Upper lobe of right lung (tissue), 1 donor: ENCODE data around the gene BDKRB2. TPM values are rescaled to one million over a fixed set of nuclear protein-coding genes. Genes with fewer than 3 reads are reported as not detected.

Source experiments
- ATAC-seq: fragments of 200-7000 bp; cut with Tn5 transposase; one replicate; pipeline ENCODE4 v1.9.1; 2020; ENCODE audit warnings: mild to moderate bottlenecking, moderate library complexity
- DNase-seq: peaks from one replicate; pipeline ENCODE4 v3.0.0-alpha.2; 2020
- H3K27ac ChIP-seq: fragments of 200-600 bp; one replicate; pipeline ENCODE4 v1.8.0; 2022
- H3K27me3 ChIP-seq: fragments of 200-600 bp; one replicate; pipeline ENCODE4 v1.8.0; 2022; ENCODE audit warnings: mild to moderate bottlenecking
- H3K36me3 ChIP-seq: fragments of 200-600 bp; one replicate; pipeline ENCODE4 v1.8.0; 2022
- H3K4me1 ChIP-seq: fragments of 200-600 bp; one replicate; pipeline ENCODE4 v1.8.0; 2022
- H3K4me3 ChIP-seq: fragments of 200-600 bp; one replicate; pipeline ENCODE4 v1.8.0; 2022; ENCODE audit warnings: mild to moderate bottlenecking
- H3K9me3 ChIP-seq: fragments of 200-600 bp; one replicate; pipeline ENCODE4 v1.8.0; 2022
- intact Hi-C: fragments of 100-400 bp; cut with DNase I; formaldehyde crosslinking; loops from one replicate; pipeline ENCODE4 v1.11.0; 2022
- total RNA-seq: library from RNA; stranded (reverse); fragmentation: NEBNext Ultra II Directional; extraction: Animal tissue kit (Norgen Biotek cat#: 25700); gene quantifications from one replicate; pipeline ENCODE4 v1.2.1, GENCODE V29; 2021
- TF ChIP-seq, protein P1 (sequence below): fragments of 200-600 bp; IDR thresholded peaks from one replicate; pipeline ENCODE4 v1.8.0; 2022; ENCODE audit warnings: antibody characterized with exemption
- donor health status: DM: no; HTN: yes; CAD: no; lungs with severe emphysema.

The BDKRB2 gene
- total RNA-seq, 1 donor from 2014 or later = 1.5 TPM

DNA sequence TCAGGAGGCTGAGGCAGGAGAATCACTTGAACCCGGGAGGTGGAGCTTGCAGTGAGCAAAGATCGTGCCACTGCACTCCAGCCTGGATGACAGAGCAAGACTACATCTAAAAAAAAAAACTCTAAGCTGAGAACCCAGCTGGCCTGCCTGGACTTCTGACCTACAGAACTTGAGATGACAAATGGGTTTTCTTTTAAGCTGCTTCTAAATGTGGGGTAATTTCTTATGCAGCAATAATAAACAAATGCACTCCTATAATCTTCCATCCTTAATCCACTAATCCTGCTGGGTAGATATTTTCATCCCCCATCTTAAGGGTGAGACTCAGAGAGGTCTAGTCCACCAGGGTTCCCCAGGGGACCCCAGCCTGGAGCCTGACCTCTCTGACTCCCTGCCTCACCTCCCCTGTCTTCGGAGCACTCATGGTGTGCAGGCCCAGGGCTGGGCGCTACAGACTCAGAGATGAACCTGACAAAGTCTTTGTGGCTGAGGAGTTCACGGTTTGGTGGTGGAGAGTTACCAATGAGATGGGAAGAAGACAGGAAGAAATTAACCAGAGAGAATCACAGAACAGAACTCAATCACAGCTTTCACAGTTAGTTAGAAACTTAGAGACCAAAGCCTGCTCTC is 39.7 kb upstream of the BDKRB2 start:
- H3K27me3 ChIP-seq = no peaks in the 10 kb centered on the region
- no peaks in the 10 kb centered on the region for H3K9me3 ChIP-seq
- intact Hi-C loops = no loop called here
- no peak overlapping the region for H3K4me3 ChIP-seq
- DNase-seq (no peak), ATAC-seq (no peak)
- no peaks in the 10 kb centered on the region for H3K36me3 ChIP-seq
- no peak overlapping the region for H3K27ac ChIP-seq
- no peaks in the 10 kb centered on the region for H3K4me1 ChIP-seq
- TF ChIP-seq, protein P1, sequence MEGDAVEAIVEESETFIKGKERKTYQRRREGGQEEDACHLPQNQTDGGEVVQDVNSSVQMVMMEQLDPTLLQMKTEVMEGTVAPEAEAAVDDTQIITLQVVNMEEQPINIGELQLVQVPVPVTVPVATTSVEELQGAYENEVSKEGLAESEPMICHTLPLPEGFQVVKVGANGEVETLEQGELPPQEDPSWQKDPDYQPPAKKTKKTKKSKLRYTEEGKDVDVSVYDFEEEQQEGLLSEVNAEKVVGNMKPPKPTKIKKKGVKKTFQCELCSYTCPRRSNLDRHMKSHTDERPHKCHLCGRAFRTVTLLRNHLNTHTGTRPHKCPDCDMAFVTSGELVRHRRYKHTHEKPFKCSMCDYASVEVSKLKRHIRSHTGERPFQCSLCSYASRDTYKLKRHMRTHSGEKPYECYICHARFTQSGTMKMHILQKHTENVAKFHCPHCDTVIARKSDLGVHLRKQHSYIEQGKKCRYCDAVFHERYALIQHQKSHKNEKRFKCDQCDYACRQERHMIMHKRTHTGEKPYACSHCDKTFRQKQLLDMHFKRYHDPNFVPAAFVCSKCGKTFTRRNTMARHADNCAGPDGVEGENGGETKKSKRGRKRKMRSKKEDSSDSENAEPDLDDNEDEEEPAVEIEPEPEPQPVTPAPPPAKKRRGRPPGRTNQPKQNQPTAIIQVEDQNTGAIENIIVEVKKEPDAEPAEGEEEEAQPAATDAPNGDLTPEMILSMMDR = no peak

DNA sequence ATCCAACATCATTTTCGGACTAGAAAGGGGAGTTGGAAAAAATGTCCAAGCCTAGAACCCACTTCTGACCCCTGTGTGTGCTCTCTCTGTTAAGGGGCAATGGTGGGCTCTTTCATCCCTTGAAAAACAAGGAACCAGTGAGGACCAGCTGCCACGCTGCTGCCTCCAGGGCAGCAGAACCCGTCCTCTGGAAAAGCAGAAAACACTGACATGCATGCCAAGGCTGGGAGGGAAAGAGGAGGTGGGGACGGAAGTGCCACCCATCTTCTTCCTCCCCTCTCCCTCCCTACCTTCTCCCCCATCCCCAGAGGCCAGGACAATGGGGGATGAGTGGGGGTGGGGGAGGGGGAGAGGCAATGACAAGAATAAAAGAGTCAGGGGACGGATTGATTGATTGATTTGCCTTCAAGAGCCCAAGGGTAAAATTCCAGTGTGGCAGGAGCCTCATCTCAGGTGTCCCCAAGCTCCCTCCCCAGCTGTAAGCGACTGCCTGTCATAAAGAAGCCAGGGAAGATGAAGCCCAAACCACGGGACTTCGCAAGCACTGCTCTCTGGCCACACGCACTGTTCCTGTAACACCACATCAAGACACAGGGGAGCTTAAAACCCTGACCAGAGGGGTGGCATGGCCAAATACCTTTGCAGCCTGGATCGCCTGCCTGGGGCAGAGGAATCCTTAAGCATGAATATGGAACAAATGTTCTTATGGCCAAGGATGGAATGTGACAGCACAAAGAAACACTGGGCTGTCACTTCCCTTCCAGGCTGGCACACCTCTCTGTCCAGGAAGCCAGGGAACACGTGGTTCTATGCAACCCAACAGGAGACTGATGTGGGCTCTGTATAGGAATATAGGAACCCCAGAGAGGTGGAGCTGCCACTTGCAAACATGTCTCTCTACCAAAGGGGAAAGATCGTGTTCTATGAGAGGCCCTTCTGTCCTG is 38.9 kb upstream of the BDKRB2 start:
- H3K4me3 ChIP-seq = no peak overlapping the region
- TF ChIP-seq, protein P1 = no peak
- H3K36me3 ChIP-seq = no peaks in the 10 kb centered on the region
- no peaks in the 10 kb centered on the region for H3K9me3 ChIP-seq
- ATAC-seq (no peak), DNase-seq (no peak)
- no peaks in the 10 kb centered on the region for H3K4me1 ChIP-seq
- no peak overlapping the region for H3K27ac ChIP-seq
- intact Hi-C loops = no loop called here
- H3K27me3 ChIP-seq = no peaks in the 10 kb centered on the region

DNA sequence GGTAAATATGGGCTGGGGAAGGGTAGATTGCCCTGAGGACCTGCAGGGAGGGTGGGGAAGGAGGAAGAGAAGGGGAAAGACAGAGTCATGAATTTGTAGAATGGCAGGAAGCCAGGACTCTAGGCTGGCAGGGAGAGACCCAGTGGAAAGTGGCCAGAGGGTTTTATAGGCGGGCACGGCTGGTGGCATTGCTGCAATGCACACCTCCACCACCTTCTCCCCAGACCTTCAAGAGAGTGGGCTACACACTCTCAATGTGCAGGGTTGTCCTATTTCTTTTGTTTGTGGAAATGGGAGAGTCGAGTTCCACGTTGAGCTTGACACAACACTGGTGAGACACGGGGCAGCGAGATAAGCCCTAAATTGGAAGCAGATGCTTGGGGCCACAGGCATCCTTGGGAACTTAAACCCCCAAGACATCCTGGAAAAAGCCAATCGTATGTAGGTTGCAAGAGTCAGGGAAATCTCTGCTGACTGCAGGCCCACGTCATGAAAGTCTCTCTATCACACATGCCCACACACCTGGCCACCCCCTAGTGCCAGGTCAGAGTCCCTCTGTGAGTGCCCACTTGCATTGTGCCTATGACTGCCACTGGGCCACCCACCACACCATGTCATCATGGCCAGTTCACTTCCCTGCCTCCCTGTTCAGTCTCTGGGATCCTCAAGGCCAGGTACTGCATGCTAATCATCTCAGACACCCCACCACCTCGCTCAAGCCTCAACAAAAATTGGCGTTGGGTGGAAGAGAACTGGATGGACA is 38.0 kb upstream of the BDKRB2 start:
- no peak for DNase-seq
- H3K4me3 ChIP-seq = no peak overlapping the region
- no peaks in the 10 kb centered on the region for H3K36me3 ChIP-seq
- H3K4me1 ChIP-seq = no peaks in the 10 kb centered on the region
- TF ChIP-seq, protein P1 = no peak
- H3K27me3 ChIP-seq = no peaks in the 10 kb centered on the region
- ATAC-seq = no peak
- intact Hi-C loops = no loop called here
- H3K9me3 ChIP-seq = no peaks in the 10 kb centered on the region
- H3K27ac ChIP-seq = no peak overlapping the region

DNA sequence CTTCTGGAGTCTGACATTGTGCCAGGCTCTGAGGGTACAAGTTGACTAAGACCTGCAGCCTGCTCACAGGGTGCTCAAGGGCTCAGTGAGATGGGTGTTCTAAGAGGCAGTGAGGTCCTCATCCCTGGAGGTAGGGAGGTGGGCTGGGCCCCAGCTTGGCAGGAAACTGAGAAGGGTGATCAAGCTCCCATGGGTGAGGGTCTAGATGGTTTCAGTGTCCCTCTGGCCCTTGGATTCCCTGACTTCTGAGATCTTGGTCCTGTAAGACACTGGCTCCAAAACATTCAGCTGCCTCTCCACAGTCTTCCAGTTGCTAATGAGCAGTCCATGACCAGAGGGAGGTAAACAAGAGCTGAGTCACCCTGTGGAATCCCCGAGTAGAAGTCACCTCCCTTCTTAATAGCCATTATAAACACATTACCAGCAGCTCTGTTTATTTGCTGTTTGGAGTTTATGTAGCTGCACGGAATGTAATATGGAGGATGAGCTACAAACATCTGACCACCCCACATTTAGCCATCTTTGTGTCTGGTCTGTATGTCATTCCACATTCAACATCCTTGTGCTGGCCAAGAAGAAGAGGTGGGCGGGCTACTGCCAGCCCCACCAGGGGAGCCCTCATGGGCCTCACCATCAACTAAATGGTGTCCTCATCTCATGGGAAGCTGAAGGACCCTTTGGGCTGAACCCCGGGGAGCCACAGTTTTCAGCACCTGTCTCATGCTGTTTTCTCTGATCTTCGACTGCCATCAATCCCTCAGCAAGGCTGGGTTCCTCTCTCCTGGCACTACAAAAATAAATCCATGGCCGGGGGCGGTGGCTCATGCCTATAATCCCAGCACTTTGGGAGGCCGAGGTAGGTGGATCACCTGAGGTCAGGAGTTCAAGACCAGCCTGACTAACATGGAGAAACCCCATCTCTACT is 37.2 kb upstream of the BDKRB2 start:
- Histone ChIP-seq H3K27ac (no peak overlapping the region), H3K36me3 (no peaks in the 10 kb centered on the region), H3K4me1 (no peaks in the 10 kb centered on the region), H3K4me3 (no peak overlapping the region), H3K27me3 (no peaks in the 10 kb centered on the region), H3K9me3 (no peaks in the 10 kb centered on the region)
- intact Hi-C loops = no loop called here
- ATAC-seq = peak; percentile 53
- TF ChIP-seq, protein P1 = no peak
- no peak for DNase-seq

DNA sequence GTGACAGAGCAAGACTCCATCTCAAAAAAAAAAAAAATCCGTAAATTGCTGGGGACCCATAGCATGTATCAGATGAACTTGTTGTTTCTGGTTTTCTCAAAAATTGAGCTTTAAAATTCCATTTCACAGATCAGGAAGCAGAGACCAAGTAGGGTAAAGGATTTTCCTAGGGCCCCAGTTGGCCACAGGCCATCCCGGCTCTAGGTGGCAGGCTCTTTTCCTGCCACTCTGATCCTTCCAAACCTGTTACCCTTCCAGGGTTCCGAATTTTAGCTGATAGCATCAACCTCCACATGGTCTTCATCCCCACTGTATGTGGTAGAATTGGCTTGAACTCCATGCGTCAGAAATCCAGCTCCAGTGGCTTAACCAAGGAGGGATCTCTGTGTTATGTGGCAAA is 36.1 kb upstream of the BDKRB2 start:
- TF ChIP-seq, protein P1 = no peak
- Histone ChIP-seq H3K4me1 (no peaks in the 10 kb centered on the region), H3K36me3 (no peaks in the 10 kb centered on the region), H3K4me3 (no peak overlapping the region), H3K9me3 (no peaks in the 10 kb centered on the region), H3K27me3 (no peaks in the 10 kb centered on the region), H3K27ac (no peak overlapping the region)
- ATAC-seq (no peak), DNase-seq (no peak)
- intact Hi-C loops = no loop called here
